Caco-2 (cell line): ENCODE measurements around the gene FRMPD1. TPM values are rescaled to one million over a fixed set of nuclear protein-coding genes. Genes with fewer than 3 reads are reported as not detected.

ENCODE experiments used
- BruUV-seq: library from RNA; stranded (reverse); fragments of 400-500 nt; replicated peaks from 2 replicates; lab custom pipeline; 2021; lab: Mats Ljungman, UMichigan
- CTCF ChIA-PET: fragments of 300-600 bp; sonication (Branson Sonifier 250); formaldehyde crosslinking; loops from one replicate; lab custom pipeline; 2022; ENCODE audit warnings: antibody characterized with exemption; lab: Charles Lee
- POLR2A ChIA-PET: fragments of 300-600 bp; sonication (Branson Sonifier 250); formaldehyde crosslinking; loops from one replicate; lab custom pipeline; 2022; ENCODE audit warnings: antibody characterized with exemption; lab: Charles Lee
- DNase-seq, 2 experiments: peaks; one replicate each; pipeline versions ENCODE4 v3.0.0 to v3.0.0-alpha.2; 2020 to 2022
- H3K27me3 ChIP-seq: replicated peaks from 2 replicates; pipeline ENCODE4 v1.6.0; 2011; ENCODE audit warnings: low read length; ENCODE audit not compliant: control insufficient read depth, insufficient read depth
- H3K36me3 ChIP-seq: 2 replicates; pipeline ENCODE4 v1.5.1; 2011; ENCODE audit warnings: low read length; ENCODE audit not compliant: control insufficient read depth, insufficient read depth
- H3K4me1 ChIP-seq: fragments of 250-450 bp; sonication (Bioruptor Pico); 2 replicates; pipeline ENCODE4 v1.5.1; 2020; ENCODE audit warnings: mild to moderate bottlenecking
- H3K4me3 ChIP-seq: 2 replicates; pipeline ENCODE4 v1.5.1; 2011; ENCODE audit warnings: low read depth, mild to moderate bottlenecking, control low read depth, low read length
- H3K9me3 ChIP-seq: fragments of 250-450 bp; sonication (Bioruptor Pico); 2 replicates; pipeline ENCODE4 v1.5.1; 2020; ENCODE audit warnings: mild to moderate bottlenecking, moderate library complexity
- H3K27ac Mint-ChIP-seq: one replicate; pipeline ENCODE4 v1.8.0; 2022; ENCODE audit warnings: mixed read lengths; ENCODE audit not compliant: unreplicated experiment
- H3K27me3 Mint-ChIP-seq: one replicate; pipeline ENCODE4 v1.8.0; 2022; ENCODE audit warnings: mixed read lengths; ENCODE audit not compliant: insufficient read depth, unreplicated experiment
- H3K36me3 Mint-ChIP-seq: one replicate; pipeline ENCODE4 v1.8.0; 2022; ENCODE audit warnings: mild to moderate bottlenecking, mixed read lengths; ENCODE audit not compliant: insufficient read depth, unreplicated experiment
- H3K4me1 Mint-ChIP-seq: one replicate; pipeline ENCODE4 v1.8.0; 2022; ENCODE audit warnings: low read depth, mixed read lengths; ENCODE audit not compliant: unreplicated experiment
- H3K4me3 Mint-ChIP-seq: one replicate; pipeline ENCODE4 v1.8.0; 2022; ENCODE audit warnings: mild to moderate bottlenecking, moderate library complexity, mixed read lengths; ENCODE audit not compliant: unreplicated experiment
- H3K9me3 Mint-ChIP-seq: one replicate; pipeline ENCODE4 v1.8.0; 2022; ENCODE audit warnings: mixed read lengths; ENCODE audit not compliant: unreplicated experiment
- intact Hi-C: fragments of 100-400 bp; cut with micrococcal nuclease; formaldehyde crosslinking; loops from one replicate; pipeline ENCODE4 v1.10.0; 2022; ENCODE audit not compliant: unreplicated experiment
- total RNA-seq: library from RNA; stranded (reverse); gene quantifications from 2 replicates; pipeline ENCODE4 v1.2.3, GENCODE V29; 2022
- TF ChIP-seq, protein P1 (sequence below), 2 experiments: fragments of 200-600 bp in 1 of 2; IDR thresholded peaks; 1 replicate in 1 of 2; 2 replicates in 1 of 2; pipeline versions ENCODE4 v1.5.1 to v1.8.0; 2011 to 2022; ENCODE audit warnings: antibody characterized with exemption in 1 of 2, control low read depth in 1 of 2, inconsistent platforms in 1 of 2, low read depth in 1 of 2, low read length in 1 of 2, mild to moderate bottlenecking in 1 of 2, moderate library complexity in 1 of 2; ENCODE audit not compliant: insufficient read depth in 1 of 2, severe bottlenecking in 1 of 2, unreplicated experiment in 1 of 2

The FRMPD1 gene
- total RNA-seq, 1 experiment from 2014 or later: not detected

DNA sequence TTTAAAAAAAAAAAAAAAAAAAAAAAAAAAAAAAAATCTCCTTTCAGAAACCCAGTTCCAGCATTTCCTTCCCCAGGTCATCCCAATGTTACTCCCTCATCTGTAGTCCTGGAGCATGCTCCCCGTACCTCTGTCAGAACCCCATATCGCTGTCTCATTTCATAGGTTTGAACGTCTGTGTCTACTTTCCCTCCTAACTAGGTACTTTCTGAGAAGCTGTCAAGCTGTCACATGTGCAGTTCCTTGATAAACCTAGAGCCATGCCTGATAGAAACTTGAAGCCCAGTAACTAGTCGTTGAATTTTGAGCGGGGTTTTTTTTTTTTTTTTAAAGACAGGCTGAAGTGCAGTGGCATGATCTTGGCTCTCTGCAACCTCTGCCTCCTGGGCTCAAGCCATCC lies 118.6 kb downstream of the FRMPD1 start:
- TF ChIP-seq, protein P1, sequence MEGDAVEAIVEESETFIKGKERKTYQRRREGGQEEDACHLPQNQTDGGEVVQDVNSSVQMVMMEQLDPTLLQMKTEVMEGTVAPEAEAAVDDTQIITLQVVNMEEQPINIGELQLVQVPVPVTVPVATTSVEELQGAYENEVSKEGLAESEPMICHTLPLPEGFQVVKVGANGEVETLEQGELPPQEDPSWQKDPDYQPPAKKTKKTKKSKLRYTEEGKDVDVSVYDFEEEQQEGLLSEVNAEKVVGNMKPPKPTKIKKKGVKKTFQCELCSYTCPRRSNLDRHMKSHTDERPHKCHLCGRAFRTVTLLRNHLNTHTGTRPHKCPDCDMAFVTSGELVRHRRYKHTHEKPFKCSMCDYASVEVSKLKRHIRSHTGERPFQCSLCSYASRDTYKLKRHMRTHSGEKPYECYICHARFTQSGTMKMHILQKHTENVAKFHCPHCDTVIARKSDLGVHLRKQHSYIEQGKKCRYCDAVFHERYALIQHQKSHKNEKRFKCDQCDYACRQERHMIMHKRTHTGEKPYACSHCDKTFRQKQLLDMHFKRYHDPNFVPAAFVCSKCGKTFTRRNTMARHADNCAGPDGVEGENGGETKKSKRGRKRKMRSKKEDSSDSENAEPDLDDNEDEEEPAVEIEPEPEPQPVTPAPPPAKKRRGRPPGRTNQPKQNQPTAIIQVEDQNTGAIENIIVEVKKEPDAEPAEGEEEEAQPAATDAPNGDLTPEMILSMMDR (IDR thresholded peaks at IDR 0.05; ENCODE audit: insufficient read depth in 1 of 2, low read depth in 1 of 2, low read length in 1 of 2, severe bottlenecking in 1 of 2, unreplicated experiment in 1 of 2): no peak
- H3K9me3 Mint-ChIP-seq: no peaks in the 10 kb centered on the region
- 0 out of 2 replicates have a peak, but pooled peaks cover 2% of the 10 kb centered on the region for H3K36me3 ChIP-seq
- no peak overlapping the region for H3K4me3 Mint-ChIP-seq
- H3K4me1 Mint-ChIP-seq: no peaks in the 10 kb centered on the region
- H3K27me3 ChIP-seq: no peaks in the 10 kb centered on the region
- H3K4me1 ChIP-seq: no peaks in the 10 kb centered on the region
- no peak for DNase-seq
- no peak overlapping the region for H3K27ac Mint-ChIP-seq
- H3K4me3 ChIP-seq: no peak overlapping the region
- ChIA-PET CTCF (interaction anchor here (0.6 to 0.7 kb wide), 2 partner anchors 11 to 835 kb away, joined by 3 to 7 read pairs; no protein-coding TSS in a partner anchor), POLR2A (no interaction called here)
- H3K36me3 Mint-ChIP-seq: peaks cover 21% of the 10 kb centered on the region
- intact Hi-C loops: no loop called here
- no peaks in the 10 kb centered on the region for H3K27me3 Mint-ChIP-seq
- no peaks in the 10 kb centered on the region for H3K9me3 ChIP-seq
- no TSS peak for BruUV-seq

- Mint-ChIP-seq H3K4me3 (no peak overlapping the region), H3K27ac (no peak overlapping the region), H3K9me3 (no peaks in the 10 kb centered on the region), H3K27me3 (no peaks in the 10 kb centered on the region), H3K36me3 (peaks cover 27% of the 10 kb centered on the region), H3K4me1 (no peaks in the 10 kb centered on the region)
- TF ChIP-seq, protein P1 (IDR thresholded peaks at IDR 0.05; ENCODE audit: insufficient read depth in 1 of 2, low read depth in 1 of 2, low read length in 1 of 2, severe bottlenecking in 1 of 2, unreplicated experiment in 1 of 2): no peak
- H3K4me3 ChIP-seq: no peak overlapping the region
- no peaks in the 10 kb centered on the region for H3K9me3 ChIP-seq
- H3K36me3 ChIP-seq: 0 out of 2 replicates have a peak, but pooled peaks cover 2% of the 10 kb centered on the region
- BruUV-seq: no TSS peak
- no peak for DNase-seq
- H3K27me3 ChIP-seq: no peaks in the 10 kb centered on the region
- POLR2A ChIA-PET: no interaction called here
- intact Hi-C loops: no loop called here
- CTCF ChIA-PET: interaction anchor here (0.7 kb wide), 1 partner anchor 836 kb away, joined by 7 read pairs; no protein-coding TSS in a partner anchor
- H3K4me1 ChIP-seq: no peaks in the 10 kb centered on the region
Observed at GRCh38 chr9:37769995-37770394, 119.2 kb downstream of the FRMPD1 start.

GRCh38 chr9:37775216-37775919 lies 124.6 kb downstream of the FRMPD1 start:
- TF ChIP-seq, protein P1 (IDR thresholded peaks at IDR 0.05; ENCODE audit: insufficient read depth in 1 of 2, low read depth in 1 of 2, low read length in 1 of 2, severe bottlenecking in 1 of 2, unreplicated experiment in 1 of 2): no peak
- Histone ChIP-seq H3K4me3 (no peak overlapping the region), H3K9me3 (no peaks in the 10 kb centered on the region), H3K27me3 (no peaks in the 10 kb centered on the region), H3K4me1 (no peaks in the 10 kb centered on the region), H3K36me3 (peaks cover 5% of the 10 kb centered on the region; the same call in 1 of the 2 replicates)
- no peak for DNase-seq
- no peaks in the 10 kb centered on the region for H3K9me3 Mint-ChIP-seq
- CTCF ChIA-PET: no interaction called here
- no peak overlapping the region for H3K27ac Mint-ChIP-seq
- POLR2A ChIA-PET: interaction anchor here (1.3 kb wide), 1 partner anchor 10 kb away, joined by 3 read pairs; the partner anchor contains the start of gene EXOSC3
- no TSS peak for BruUV-seq
- intact Hi-C loops: no loop called here
- H3K4me3 Mint-ChIP-seq: no peak overlapping the region
- no peaks in the 10 kb centered on the region for H3K4me1 Mint-ChIP-seq
- H3K36me3 Mint-ChIP-seq: peaks cover 51% of the 10 kb centered on the region
- no peaks in the 10 kb centered on the region for H3K27me3 Mint-ChIP-seq
